HEK293 (cell line): Measurements from ENCODE around the gene SIPA1.

Source experiments
- CTCF ChIA-PET: fragments of 350-600 bp; formaldehyde crosslinking; extraction: SDS; loops from one replicate; lab custom pipeline; 2021; ENCODE audit warnings: antibody characterized with exemption; lab: Yijun Ruan, JAX
- POLR2A ChIA-PET: fragments of 300-600 bp; formaldehyde crosslinking; extraction: SDS; loops from one replicate; lab custom pipeline; 2020; ENCODE audit warnings: antibody characterized with exemption, inconsistent platforms; lab: Yijun Ruan, JAX
- H3K27ac ChIP-seq: fragments of 200-500 bp; sonication (Bioruptor generic); 2 replicates; pipeline ENCODE4 v1.5.1; 2014; ENCODE audit warnings: low read depth, low read length, control low read depth, inconsistent platforms; ENCODE audit errors: extremely low read depth
- H3K36me3 ChIP-seq, 2 experiments: fragments of 200-500 bp in 1 of 2; sonication (Bioruptor generic) in 1 of 2; 1 replicate in 1 of 2; 2 replicates in 1 of 2; pipeline ENCODE4 v1.5.1; 2014 to 2017; ENCODE audit warnings: inconsistent platforms in 2 of 2, low read length in 2 of 2; ENCODE audit not compliant: control insufficient read depth in 2 of 2, insufficient read depth in 1 of 2
- H3K4me1 ChIP-seq: fragments of 200-500 bp; sonication (Bioruptor generic); 2 replicates; pipeline ENCODE4 v1.5.1; 2014; ENCODE audit warnings: mild to moderate bottlenecking, low read length, inconsistent platforms; ENCODE audit not compliant: control insufficient read depth, insufficient read depth
- H3K4me3 ChIP-seq: 2 replicates; pipeline ENCODE4 v1.5.1; 2011; ENCODE audit warnings: low read depth, mild to moderate bottlenecking, control low read depth, low read length, moderate library complexity
- H3K9me3 ChIP-seq: fragments of 200-500 bp; sonication (Bioruptor generic); 2 replicates; pipeline ENCODE4 v1.5.1; 2014; ENCODE audit warnings: low read depth, low read length, inconsistent platforms; ENCODE audit not compliant: control insufficient read depth, insufficient read depth
- KLF10 ChIP-seq: fragments of 450-650 bp; IDR thresholded peaks from 2 replicates; pipeline ENCODE4 v1.5.1; 2018; ENCODE audit warnings: missing biosample characterization, mild to moderate bottlenecking, missing genetic modification characterization
- MEIS1 ChIP-seq: sonication (generic); formaldehyde crosslinking; IDR thresholded peaks from 2 replicates; pipeline ENCODE4 v1.8.1; 2022; ENCODE audit warnings: missing genetic modification reagents, mild to moderate bottlenecking, borderline replicate concordance
- OVOL3 ChIP-seq: fragments of 450-650 bp; formaldehyde crosslinking; IDR thresholded peaks from 2 replicates; pipeline ENCODE4 v1.5.1; 2016; ENCODE audit warnings: missing biosample characterization, missing genetic modification characterization
- REPIN1 ChIP-seq: fragments of 450-650 bp; formaldehyde crosslinking; IDR thresholded peaks from 2 replicates; pipeline ENCODE4 v1.5.1; 2017; ENCODE audit warnings: missing biosample characterization, missing genetic modification characterization, low read depth
- SETDB1 ChIP-seq: IDR thresholded peaks from one replicate; pipeline ENCODE4 v1.6.1; 2017; ENCODE audit warnings: mild to moderate bottlenecking, low read length, moderate library complexity, mixed read lengths; ENCODE audit not compliant: insufficient read length
- YY2 ChIP-seq: fragments of 450-650 bp; formaldehyde crosslinking; IDR thresholded peaks from 2 replicates; pipeline ENCODE4 v1.5.1; 2016; ENCODE audit warnings: missing biosample characterization, missing genetic modification characterization
- ZBTB1 ChIP-seq: fragments of 450-650 bp; formaldehyde crosslinking; IDR thresholded peaks from 2 replicates; pipeline ENCODE4 v1.5.1; 2016; ENCODE audit warnings: missing biosample characterization, missing genetic modification characterization
- ZBTB11 ChIP-seq: fragments of 450-650 bp; formaldehyde crosslinking; conservative IDR thresholded peaks from 2 replicates; pipeline ENCODE4 v1.5.1; 2016; ENCODE audit warnings: low read depth, missing biosample characterization, missing genetic modification characterization
- ZFP69B ChIP-seq: fragments of 450-650 bp; formaldehyde crosslinking; IDR thresholded peaks from 2 replicates; pipeline ENCODE4 v1.5.1; 2016; ENCODE audit warnings: missing biosample characterization, missing genetic modification characterization
- ZNF169 ChIP-seq: fragments of 450-650 bp; formaldehyde crosslinking; IDR thresholded peaks from 2 replicates; pipeline ENCODE4 v1.5.1; 2016; ENCODE audit warnings: missing biosample characterization, missing genetic modification characterization
- ZNF19 ChIP-seq: fragments of 450-650 bp; formaldehyde crosslinking; IDR thresholded peaks from 2 replicates; pipeline ENCODE4; 2016; ENCODE audit warnings: missing biosample characterization, missing genetic modification characterization, low read depth
- ZNF202 ChIP-seq: fragments of 450-650 bp; formaldehyde crosslinking; IDR thresholded peaks from 2 replicates; pipeline ENCODE4 v1.5.1; 2016; ENCODE audit warnings: missing biosample characterization, missing genetic modification characterization, borderline replicate concordance
- ZNF214 ChIP-seq: fragments of 450-650 bp; formaldehyde crosslinking; IDR thresholded peaks from 2 replicates; pipeline ENCODE4 v1.5.1; 2017; ENCODE audit warnings: missing biosample characterization, mild to moderate bottlenecking, missing genetic modification characterization, borderline replicate concordance
- ZNF223 ChIP-seq: fragments of 450-650 bp; formaldehyde crosslinking; IDR thresholded peaks from 2 replicates; pipeline ENCODE4 v1.5.1; 2016; ENCODE audit warnings: missing biosample characterization, missing genetic modification characterization
- ZNF266 ChIP-seq: fragments of 450-650 bp; formaldehyde crosslinking; IDR thresholded peaks from 2 replicates; pipeline ENCODE4 v1.5.1; 2016; ENCODE audit warnings: missing biosample characterization, missing genetic modification characterization, low read depth
- ZNF529 ChIP-seq: fragments of 450-650 bp; formaldehyde crosslinking; IDR thresholded peaks from 2 replicates; pipeline ENCODE4 v1.5.1; 2017; ENCODE audit warnings: missing genetic modification characterization, missing biosample characterization; ENCODE audit not compliant: insufficient replicate concordance
- ZNF558 ChIP-seq: fragments of 450-650 bp; formaldehyde crosslinking; IDR thresholded peaks from 2 replicates; pipeline ENCODE4 v1.5.1; 2016; ENCODE audit warnings: missing biosample characterization, missing genetic modification characterization
- ZNF560 ChIP-seq: fragments of 450-650 bp; formaldehyde crosslinking; IDR thresholded peaks from 2 replicates; pipeline ENCODE4 v1.5.1; 2017; ENCODE audit warnings: missing biosample characterization, missing genetic modification characterization, borderline replicate concordance
- TF ChIP-seq, protein P1 (sequence below): fragments of 450-650 bp; formaldehyde crosslinking; IDR thresholded peaks from 2 replicates; pipeline ENCODE4 v1.5.1; 2016; ENCODE audit warnings: missing biosample characterization, missing genetic modification characterization
- TF ChIP-seq, protein P2 (sequence below): fragments of 450-650 bp; formaldehyde crosslinking; IDR thresholded peaks from 2 replicates; pipeline ENCODE4 v1.5.1; 2016; ENCODE audit warnings: missing biosample characterization, missing genetic modification characterization

Gene SIPA1

GRCh38 chr11:65622011-65622410, 15.9 kb upstream of the SIPA1 start:
- TF ChIP-seq ZNF560 (tag by site-specific recombination): no peak
- TF ChIP-seq, protein P1, sequence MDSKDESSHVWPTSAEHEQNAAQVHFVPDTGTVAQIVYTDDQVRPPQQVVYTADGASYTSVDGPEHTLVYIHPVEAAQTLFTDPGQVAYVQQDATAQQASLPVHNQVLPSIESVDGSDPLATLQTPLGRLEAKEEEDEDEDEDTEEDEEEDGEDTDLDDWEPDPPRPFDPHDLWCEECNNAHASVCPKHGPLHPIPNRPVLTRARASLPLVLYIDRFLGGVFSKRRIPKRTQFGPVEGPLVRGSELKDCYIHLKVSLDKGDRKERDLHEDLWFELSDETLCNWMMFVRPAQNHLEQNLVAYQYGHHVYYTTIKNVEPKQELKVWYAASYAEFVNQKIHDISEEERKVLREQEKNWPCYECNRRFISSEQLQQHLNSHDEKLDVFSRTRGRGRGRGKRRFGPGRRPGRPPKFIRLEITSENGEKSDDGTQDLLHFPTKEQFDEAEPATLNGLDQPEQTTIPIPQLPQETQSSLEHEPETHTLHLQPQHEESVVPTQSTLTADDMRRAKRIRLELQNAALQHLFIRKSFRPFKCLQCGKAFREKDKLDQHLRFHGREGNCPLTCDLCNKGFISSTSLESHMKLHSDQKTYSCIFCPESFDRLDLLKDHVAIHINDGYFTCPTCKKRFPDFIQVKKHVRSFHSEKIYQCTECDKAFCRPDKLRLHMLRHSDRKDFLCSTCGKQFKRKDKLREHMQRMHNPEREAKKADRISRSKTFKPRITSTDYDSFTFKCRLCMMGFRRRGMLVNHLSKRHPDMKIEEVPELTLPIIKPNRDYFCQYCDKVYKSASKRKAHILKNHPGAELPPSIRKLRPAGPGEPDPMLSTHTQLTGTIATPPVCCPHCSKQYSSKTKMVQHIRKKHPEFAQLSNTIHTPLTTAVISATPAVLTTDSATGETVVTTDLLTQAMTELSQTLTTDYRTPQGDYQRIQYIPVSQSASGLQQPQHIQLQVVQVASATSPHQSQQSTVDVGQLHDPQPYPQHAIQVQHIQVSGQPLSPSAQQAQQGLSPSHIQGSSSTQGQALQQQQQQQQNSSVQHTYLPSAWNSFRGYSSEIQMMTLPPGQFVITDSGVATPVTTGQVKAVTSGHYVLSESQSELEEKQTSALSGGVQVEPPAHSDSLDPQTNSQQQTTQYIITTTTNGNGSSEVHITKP (tag by site-specific recombination): no peak
- no peak for TF ChIP-seq ZNF223 (tag by site-specific recombination)
- no peak for TF ChIP-seq ZNF169 (tag by site-specific recombination)
- TF ChIP-seq OVOL3 (tag by site-specific recombination): no peak
- H3K27ac ChIP-seq: no peak overlapping the region
- no peaks in the 10 kb centered on the region for H3K9me3 ChIP-seq
- CTCF ChIA-PET: interaction anchor here (0.7 kb wide), 1 partner anchor 43 kb away, joined by 3 read pairs; no protein-coding TSS in a partner anchor
- H3K36me3 ChIP-seq: peaks cover 0 to 95% of the 10 kb centered on the region in 2 experiments; a peak in 1 of 3 replicates
- POLR2A ChIA-PET: no interaction called here
- no peak overlapping the region for H3K4me3 ChIP-seq
- H3K4me1 ChIP-seq: no peaks in the 10 kb centered on the region

GRCh38 chr11:65623177-65623576, 14.7 kb upstream of the SIPA1 start:
- Histone ChIP-seq H3K36me3 (peaks cover 0 to 95% of the 10 kb centered on the region in 2 experiments; a peak in 1 of 3 replicates), H3K27ac (no peak overlapping the region), H3K4me3 (no peak overlapping the region), H3K4me1 (no peaks in the 10 kb centered on the region), H3K9me3 (no peaks in the 10 kb centered on the region)
- ChIA-PET POLR2A (interaction anchor here (0.6 to 1.8 kb wide), 4 partner anchors 10 to 98 kb away, joined by 3 to 7 read pairs (median 4); partner anchors contain the start of genes SCYL1 and SIPA1), CTCF (interaction anchor here (0.6 to 1.4 kb wide), 3 partner anchors 13 to 261 kb away, joined by 3 read pairs; partner anchors contain the start of gene FAM89B)
- TF ChIP-seq ZFP69B: no peak
- TF ChIP-seq ZNF266 (tag by site-specific recombination): no peak
- TF ChIP-seq, protein P2, sequence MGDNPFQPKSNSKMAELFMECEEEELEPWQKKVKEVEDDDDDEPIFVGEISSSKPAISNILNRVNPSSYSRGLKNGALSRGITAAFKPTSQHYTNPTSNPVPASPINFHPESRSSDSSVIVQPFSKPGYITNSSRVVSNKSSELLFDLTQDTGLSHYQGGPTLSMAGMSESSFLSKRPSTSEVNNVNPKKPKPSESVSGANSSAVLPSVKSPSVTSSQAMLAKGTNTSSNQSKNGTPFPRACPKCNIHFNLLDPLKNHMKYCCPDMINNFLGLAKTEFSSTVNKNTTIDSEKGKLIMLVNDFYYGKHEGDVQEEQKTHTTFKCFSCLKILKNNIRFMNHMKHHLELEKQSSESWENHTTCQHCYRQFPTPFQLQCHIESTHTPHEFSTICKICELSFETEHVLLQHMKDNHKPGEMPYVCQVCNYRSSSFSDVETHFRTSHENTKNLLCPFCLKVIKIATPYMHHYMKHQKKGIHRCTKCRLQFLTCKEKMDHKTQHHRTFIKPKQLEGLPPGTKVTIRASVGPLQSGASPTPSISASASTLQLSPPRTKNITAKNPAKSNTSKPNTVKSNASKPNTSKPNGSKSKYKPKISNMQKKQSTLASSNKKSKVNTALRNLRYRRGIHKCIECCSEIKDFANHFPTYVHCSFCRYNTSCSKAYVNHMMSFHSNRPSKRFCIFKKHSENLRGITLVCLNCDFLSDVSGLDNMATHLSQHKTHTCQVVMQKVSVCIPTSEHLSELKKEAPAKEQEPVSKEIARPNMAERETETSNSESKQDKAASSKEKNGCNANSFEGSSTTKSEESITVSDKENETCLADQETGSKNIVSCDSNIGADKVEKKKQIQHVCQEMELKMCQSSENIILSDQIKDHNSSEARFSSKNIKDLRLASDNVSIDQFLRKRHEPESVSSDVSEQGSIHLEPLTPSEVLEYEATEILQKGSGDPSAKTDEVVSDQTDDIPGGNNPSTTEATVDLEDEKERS (tag by site-specific recombination): no peak
- no peak for TF ChIP-seq ZNF214 (tag by site-specific recombination)
- TF ChIP-seq YY2 (tag by site-specific recombination): no peak
- TF ChIP-seq REPIN1 (tag by site-specific recombination): no peak
- no peak for TF ChIP-seq KLF10
- no peak for TF ChIP-seq ZNF202 (tag by site-specific recombination)

DNA sequence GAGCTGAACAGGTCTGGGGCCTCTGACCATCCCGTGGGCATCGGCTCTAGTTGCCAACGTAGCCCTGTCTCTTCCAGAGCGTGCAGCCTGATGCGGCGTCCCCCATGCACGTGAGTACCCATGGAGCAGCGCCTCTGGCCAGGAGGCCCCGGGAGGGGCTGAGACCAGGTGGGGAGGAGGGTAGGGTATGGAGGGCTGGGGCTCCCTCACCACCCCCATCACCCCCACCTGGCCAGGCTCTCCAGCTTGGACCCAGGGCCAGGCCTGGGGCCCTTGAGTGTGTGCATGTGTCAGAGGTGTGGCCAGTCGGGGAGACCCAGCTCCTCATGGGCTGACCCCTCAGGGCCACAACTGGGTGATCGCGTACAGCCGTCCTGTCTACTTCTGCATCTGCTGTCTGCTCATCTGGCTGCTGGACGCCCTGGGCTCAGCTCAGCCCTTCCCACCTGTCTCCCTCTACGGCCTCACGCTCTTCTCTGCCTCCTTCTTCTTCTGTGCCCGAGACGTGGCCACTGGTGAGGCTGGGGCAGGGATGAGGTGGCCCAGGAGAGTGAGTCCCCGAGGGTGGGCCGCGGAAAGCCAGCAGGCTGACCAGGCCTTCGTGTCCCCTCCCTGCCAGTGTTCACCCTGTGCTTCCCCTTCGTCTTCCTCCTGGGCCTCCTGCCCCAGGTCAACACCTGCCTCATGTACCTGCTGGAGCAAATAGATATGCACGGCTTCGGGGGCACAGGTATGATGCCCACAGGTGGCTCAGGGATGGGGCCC, 13.9 kb upstream of the SIPA1 start:
- CTCF ChIA-PET: interaction anchor here (0.6 to 1.4 kb wide), 5 partner anchors 12 to 260 kb away, joined by 3 to 4 read pairs (median 3); partner anchors contain the start of genes FAM89B and NEAT1
- Histone ChIP-seq H3K27ac (no peak overlapping the region), H3K9me3 (no peaks in the 10 kb centered on the region), H3K4me1 (no peaks in the 10 kb centered on the region), H3K4me3 (no peak overlapping the region), H3K36me3 (peaks cover 0 to 93% of the 10 kb centered on the region in 2 experiments; a peak in 1 of 3 replicates)
- POLR2A ChIA-PET: interaction anchor here (1.2 to 1.8 kb wide), 3 partner anchors 9 to 14 kb away, joined by 4 to 7 read pairs (median 5); partner anchors contain the start of genes PCNX3 and SIPA1
- no peak for TF ChIP-seq ZNF558 (tag by site-specific recombination)
- TF ChIP-seq ZNF529 (tag by site-specific recombination): no peak
- TF ChIP-seq ZBTB11 (tag by site-specific recombination): no peak
- TF ChIP-seq SETDB1: no peak
- no peak for TF ChIP-seq ZNF19 (tag by site-specific recombination)
- TF ChIP-seq ZBTB1: no peak
- no peak for TF ChIP-seq MEIS1 (CRISPR knock-in tag)
